ENCODE results near the gene HDAC11.

GRCh38 chr3:13512451-13512850 lies 32.3 kb downstream of the HDAC11 start:
- TF ChIP-seq CTCF (IDR thresholded peaks at IDR 0.05; ENCODE audit: low read depth, low read length) (no peak), EZH2phosphoT487 (IDR thresholded peaks at IDR 0.05; ENCODE audit: low read depth) (no peak)

Measured in OCI-LY3 (cell line).